HTERT RPE-1 (cell line): Measurements from ENCODE around the gene AFDN.

Source experiments
- in situ Hi-C: fragments of 300-500 bp; cut with MboI; formaldehyde crosslinking; loops from 4 replicates; pipeline ENCODE4 v1.14.3; 2020; ENCODE audit warnings: low sequenced_read_pairs

Gene AFDN

GRCh38 chr6:167944130-167944529, 117.4 kb downstream of the AFDN start:
- in situ Hi-C loops, result no loop called here

GRCh38 chr6:167946007-167946406, 119.3 kb downstream of the AFDN start:
- in situ Hi-C loops, result no loop called here

- in situ Hi-C loops, result no loop called here
These were observed 119.9 kb downstream of the AFDN start for GRCh38 chr6:167946604-167947003.

GRCh38 chr6:167947716-167948115, 121.0 kb downstream of the AFDN start:
- in situ Hi-C loops, result no loop called here

- in situ Hi-C loops, result no loop called here
These were observed 122.0 kb downstream of the AFDN start for GRCh38 chr6:167948716-167949115.

- in situ Hi-C loops, result no loop called here
These were observed 122.5 kb downstream of the AFDN start for GRCh38 chr6:167949121-167949684.

GRCh38 chr6:167951781-167952511, 125.2 kb downstream of the AFDN start:
- in situ Hi-C loops, result no loop called here

- in situ Hi-C loops, result no loop called here
These were observed 125.8 kb downstream of the AFDN start for GRCh38 chr6:167952512-167952859.

- in situ Hi-C loops, result no loop called here
These were observed 126.8 kb downstream of the AFDN start for GRCh38 chr6:167953551-167953950.

GRCh38 chr6:167954151-167954550, 127.4 kb downstream of the AFDN start:
- in situ Hi-C loops, result no loop called here

- in situ Hi-C loops, result no loop called here
These were observed 129.8 kb downstream of the AFDN start for GRCh38 chr6:167956491-167956890.

GRCh38 chr6:167956983-167957492, 130.3 kb downstream of the AFDN start:
- in situ Hi-C loops, result no loop called here

- in situ Hi-C loops, result no loop called here
These were observed 130.9 kb downstream of the AFDN start for GRCh38 chr6:167957626-167958025.

GRCh38 chr6:167960579-167960978, 133.9 kb downstream of the AFDN start:
- in situ Hi-C loops, result no loop called here

GRCh38 chr6:167962711-167963110, 136.0 kb downstream of the AFDN start:
- in situ Hi-C loops, result no loop called here

- in situ Hi-C loops, result no loop called here
These were observed 136.9 kb downstream of the AFDN start for GRCh38 chr6:167963589-167964057.

GRCh38 chr6:167965592-167966539, 139.2 kb downstream of the AFDN start:
- in situ Hi-C loops, result no loop called here

GRCh38 chr6:167966540-167966905, 139.8 kb downstream of the AFDN start:
- in situ Hi-C loops, result no loop called here

- in situ Hi-C loops, result no loop called here
These were observed 141.4 kb downstream of the AFDN start for GRCh38 chr6:167968091-167968490.

- in situ Hi-C loops, result no loop called here
These were observed 143.5 kb downstream of the AFDN start for GRCh38 chr6:167970230-167970629.

- in situ Hi-C loops, result no loop called here
These were observed 145.5 kb downstream of the AFDN start for GRCh38 chr6:167972193-167972592.
